ENCODE results near the gene ATP8A2. TPM values are rescaled to one million over a fixed set of nuclear protein-coding genes. Genes with fewer than 3 reads are reported as not detected.
A peak's percentile ranks its signal among the peaks of the same experiment; 100 is the strongest.
"Not testable (repeated sequence)": the region's sequence is repeated elsewhere in the genome, so short reads cannot be mapped to it uniquely, and the experiment has no call there.

ATP8A2 gene
- total RNA-seq, 1 donor from 2014 or later, result 2.1 TPM

GRCh38 chr13:25778808-25779305 is 407.1 kb downstream of the ATP8A2 start:
- H3K9me3 ChIP-seq (ENCODE audit: control insufficient read depth in 3 of 3, low read length in 3 of 3), result no peaks in the 10 kb centered on the region
- H3K36me3 ChIP-seq (ENCODE audit: control insufficient read depth in 3 of 3, insufficient read depth in 3 of 3, low read length in 3 of 3), result no peaks in the 10 kb centered on the region
- H3K27me3 ChIP-seq (ENCODE audit: control insufficient read depth in 3 of 3, insufficient read depth in 3 of 3, low read length in 3 of 3), result no peaks in the 10 kb centered on the region
- peaks cover 6 to 17% (median 9%) of the 10 kb centered on the region in 3 donors for H3K4me1 ChIP-seq (ENCODE audit: control insufficient read depth in 3 of 3, insufficient read depth in 3 of 3, low read length in 3 of 3)
- H3K9ac ChIP-seq (ENCODE audit: low read depth in 1 of 3, low read length in 3 of 3), result no peak overlapping the region
- no peak overlapping the region for H3K27ac ChIP-seq (ENCODE audit: low read depth, low read length)
- peak overlapping the region in 1 of 3 donors; percentile 32 for H3K4me3 ChIP-seq (ENCODE audit: low read length in 3 of 3)

GRCh38 chr13:25783076-25783475 is 411.3 kb downstream of the ATP8A2 start:
- peaks cover 12 to 24% (median 16%) of the 10 kb centered on the region in 3 donors for H3K4me1 ChIP-seq (ENCODE audit: control insufficient read depth in 3 of 3, insufficient read depth in 3 of 3, low read length in 3 of 3)
- peak overlapping the region; percentile 64 for H3K27ac ChIP-seq (ENCODE audit: low read depth, low read length)
- no peaks in the 10 kb centered on the region for H3K9me3 ChIP-seq (ENCODE audit: control insufficient read depth in 3 of 3, low read length in 3 of 3)
- H3K36me3 ChIP-seq (ENCODE audit: control insufficient read depth in 3 of 3, insufficient read depth in 3 of 3, low read length in 3 of 3), result no peaks in the 10 kb centered on the region
- H3K27me3 ChIP-seq (ENCODE audit: control insufficient read depth in 3 of 3, insufficient read depth in 3 of 3, low read length in 3 of 3), result no peaks in the 10 kb centered on the region
- H3K9ac ChIP-seq (ENCODE audit: low read depth in 1 of 3, low read length in 3 of 3), result no peak overlapping the region
- no peak overlapping the region for H3K4me3 ChIP-seq (ENCODE audit: low read length in 3 of 3)

- Histone ChIP-seq H3K9me3 (ENCODE audit: control insufficient read depth in 3 of 3, low read length in 3 of 3) (no peaks in the 10 kb centered on the region), H3K36me3 (ENCODE audit: control insufficient read depth in 3 of 3, insufficient read depth in 3 of 3, low read length in 3 of 3) (no peaks in the 10 kb centered on the region), H3K27me3 (ENCODE audit: control insufficient read depth in 3 of 3, insufficient read depth in 3 of 3, low read length in 3 of 3) (no peaks in the 10 kb centered on the region), H3K4me3 (ENCODE audit: low read length in 3 of 3) (no peak overlapping the region), H3K27ac (ENCODE audit: low read depth, low read length) (peak overlapping the region; percentile 64), H3K9ac (ENCODE audit: low read depth in 1 of 3, low read length in 3 of 3) (no peak overlapping the region), H3K4me1 (ENCODE audit: control insufficient read depth in 3 of 3, insufficient read depth in 3 of 3, low read length in 3 of 3) (peaks cover 12 to 20% (median 14%) of the 10 kb centered on the region in 3 donors)
Observed at GRCh38 chr13:25783601-25784024, 411.8 kb downstream of the ATP8A2 start.

- H3K4me1 ChIP-seq (ENCODE audit: control insufficient read depth in 3 of 3, insufficient read depth in 3 of 3, low read length in 3 of 3), result peaks cover 12 to 19% (median 14%) of the 10 kb centered on the region in 3 donors
- no peaks in the 10 kb centered on the region for H3K27me3 ChIP-seq (ENCODE audit: control insufficient read depth in 3 of 3, insufficient read depth in 3 of 3, low read length in 3 of 3)
- no peak overlapping the region for H3K4me3 ChIP-seq (ENCODE audit: low read length in 3 of 3)
- H3K36me3 ChIP-seq (ENCODE audit: control insufficient read depth in 3 of 3, insufficient read depth in 3 of 3, low read length in 3 of 3), result no peaks in the 10 kb centered on the region
- H3K9me3 ChIP-seq (ENCODE audit: control insufficient read depth in 3 of 3, low read length in 3 of 3), result no peaks in the 10 kb centered on the region
- H3K27ac ChIP-seq (ENCODE audit: low read depth, low read length), result peak overlapping the region; percentile 64
- no peak overlapping the region for H3K9ac ChIP-seq (ENCODE audit: low read depth in 1 of 3, low read length in 3 of 3)
Observed at GRCh38 chr13:25784119-25784518, 412.3 kb downstream of the ATP8A2 start.

- H3K36me3 ChIP-seq (ENCODE audit: control insufficient read depth in 3 of 3, insufficient read depth in 3 of 3, low read length in 3 of 3); H3K4me3 ChIP-seq (ENCODE audit: low read length in 3 of 3); H3K27me3 ChIP-seq (ENCODE audit: control insufficient read depth in 3 of 3, insufficient read depth in 3 of 3, low read length in 3 of 3); H3K9me3 ChIP-seq (ENCODE audit: control insufficient read depth in 3 of 3, low read length in 3 of 3); H3K9ac ChIP-seq (ENCODE audit: low read depth in 1 of 3, low read length in 3 of 3); H3K27ac ChIP-seq (ENCODE audit: low read depth, low read length); H3K4me1 ChIP-seq (ENCODE audit: control insufficient read depth in 3 of 3, insufficient read depth in 3 of 3, low read length in 3 of 3): not testable (repeated sequence)
Observed at GRCh38 chr13:25790137-25790536, 418.4 kb downstream of the ATP8A2 start.

- H3K4me3 ChIP-seq (ENCODE audit: low read length in 3 of 3), result no peak overlapping the region
- no peaks in the 10 kb centered on the region for H3K4me1 ChIP-seq (ENCODE audit: control insufficient read depth in 3 of 3, insufficient read depth in 3 of 3, low read length in 3 of 3)
- no peak overlapping the region for H3K27ac ChIP-seq (ENCODE audit: low read depth, low read length)
- H3K36me3 ChIP-seq (ENCODE audit: control insufficient read depth in 3 of 3, insufficient read depth in 3 of 3, low read length in 3 of 3), result no peaks in the 10 kb centered on the region
- H3K9me3 ChIP-seq (ENCODE audit: control insufficient read depth in 3 of 3, low read length in 3 of 3), result no peaks in the 10 kb centered on the region
- H3K9ac ChIP-seq (ENCODE audit: low read depth in 1 of 3, low read length in 3 of 3), result no peak overlapping the region
- H3K27me3 ChIP-seq (ENCODE audit: control insufficient read depth in 3 of 3, insufficient read depth in 3 of 3, low read length in 3 of 3), result no peaks in the 10 kb centered on the region
Observed at GRCh38 chr13:25795277-25795676, 423.5 kb downstream of the ATP8A2 start.

- no peak overlapping the region for H3K9ac ChIP-seq (ENCODE audit: low read depth in 1 of 3, low read length in 3 of 3)
- H3K4me1 ChIP-seq (ENCODE audit: control insufficient read depth in 3 of 3, insufficient read depth in 3 of 3, low read length in 3 of 3), result no peaks in the 10 kb centered on the region
- no peak overlapping the region for H3K27ac ChIP-seq (ENCODE audit: low read depth, low read length)
- H3K27me3 ChIP-seq (ENCODE audit: control insufficient read depth in 3 of 3, insufficient read depth in 3 of 3, low read length in 3 of 3), result no peaks in the 10 kb centered on the region
- H3K9me3 ChIP-seq (ENCODE audit: control insufficient read depth in 3 of 3, low read length in 3 of 3), result no peaks in the 10 kb centered on the region
- H3K36me3 ChIP-seq (ENCODE audit: control insufficient read depth in 3 of 3, insufficient read depth in 3 of 3, low read length in 3 of 3), result no peaks in the 10 kb centered on the region
- no peak overlapping the region for H3K4me3 ChIP-seq (ENCODE audit: low read length in 3 of 3)
Observed at GRCh38 chr13:25796474-25796873, 424.7 kb downstream of the ATP8A2 start.

GRCh38 chr13:25798998-25799397 is 427.2 kb downstream of the ATP8A2 start:
- Histone ChIP-seq H3K27ac (ENCODE audit: low read depth, low read length) (no peak overlapping the region), H3K9me3 (ENCODE audit: control insufficient read depth in 3 of 3, low read length in 3 of 3) (no peaks in the 10 kb centered on the region), H3K36me3 (ENCODE audit: control insufficient read depth in 3 of 3, insufficient read depth in 3 of 3, low read length in 3 of 3) (no peaks in the 10 kb centered on the region), H3K9ac (ENCODE audit: low read depth in 1 of 3, low read length in 3 of 3) (no peak overlapping the region), H3K27me3 (ENCODE audit: control insufficient read depth in 3 of 3, insufficient read depth in 3 of 3, low read length in 3 of 3) (no peaks in the 10 kb centered on the region), H3K4me3 (ENCODE audit: low read length in 3 of 3) (no peak overlapping the region), H3K4me1 (ENCODE audit: control insufficient read depth in 3 of 3, insufficient read depth in 3 of 3, low read length in 3 of 3) (no peaks in the 10 kb centered on the region)

- Histone ChIP-seq H3K27ac (ENCODE audit: low read depth, low read length) (no peak overlapping the region), H3K4me3 (ENCODE audit: low read length in 3 of 3) (no peak overlapping the region), H3K9ac (ENCODE audit: low read depth in 1 of 3, low read length in 3 of 3) (no peak overlapping the region), H3K9me3 (ENCODE audit: control insufficient read depth in 3 of 3, low read length in 3 of 3) (no peaks in the 10 kb centered on the region), H3K27me3 (ENCODE audit: control insufficient read depth in 3 of 3, insufficient read depth in 3 of 3, low read length in 3 of 3) (no peaks in the 10 kb centered on the region), H3K36me3 (ENCODE audit: control insufficient read depth in 3 of 3, insufficient read depth in 3 of 3, low read length in 3 of 3) (no peaks in the 10 kb centered on the region), H3K4me1 (ENCODE audit: control insufficient read depth in 3 of 3, insufficient read depth in 3 of 3, low read length in 3 of 3) (no peaks in the 10 kb centered on the region)
Observed at GRCh38 chr13:25800523-25800922, 428.7 kb downstream of the ATP8A2 start.

- H3K36me3 ChIP-seq (ENCODE audit: control insufficient read depth in 3 of 3, insufficient read depth in 3 of 3, low read length in 3 of 3), result no peaks in the 10 kb centered on the region
- no peaks in the 10 kb centered on the region for H3K9me3 ChIP-seq (ENCODE audit: control insufficient read depth in 3 of 3, low read length in 3 of 3)
- no peak overlapping the region for H3K4me3 ChIP-seq (ENCODE audit: low read length in 3 of 3)
- H3K9ac ChIP-seq (ENCODE audit: low read depth in 1 of 3, low read length in 3 of 3), result no peak overlapping the region
- H3K27ac ChIP-seq (ENCODE audit: low read depth, low read length), result no peak overlapping the region
- H3K4me1 ChIP-seq (ENCODE audit: control insufficient read depth in 3 of 3, insufficient read depth in 3 of 3, low read length in 3 of 3), result peaks cover 0 to 8% (median 4%) of the 10 kb centered on the region in 3 donors
- H3K27me3 ChIP-seq (ENCODE audit: control insufficient read depth in 3 of 3, insufficient read depth in 3 of 3, low read length in 3 of 3), result no peaks in the 10 kb centered on the region
Observed at GRCh38 chr13:25802579-25802978, 430.8 kb downstream of the ATP8A2 start.
